GM19035 (cell line): ENCODE results near the gene RPS19.

ENCODE experiments used
- ATAC-seq: cut with Tn5 transposase; IDR thresholded peaks from one replicate; pipeline ENCODE4 v1.9.1; 2021; ENCODE audit not compliant: unreplicated experiment

RPS19 gene

DNA sequence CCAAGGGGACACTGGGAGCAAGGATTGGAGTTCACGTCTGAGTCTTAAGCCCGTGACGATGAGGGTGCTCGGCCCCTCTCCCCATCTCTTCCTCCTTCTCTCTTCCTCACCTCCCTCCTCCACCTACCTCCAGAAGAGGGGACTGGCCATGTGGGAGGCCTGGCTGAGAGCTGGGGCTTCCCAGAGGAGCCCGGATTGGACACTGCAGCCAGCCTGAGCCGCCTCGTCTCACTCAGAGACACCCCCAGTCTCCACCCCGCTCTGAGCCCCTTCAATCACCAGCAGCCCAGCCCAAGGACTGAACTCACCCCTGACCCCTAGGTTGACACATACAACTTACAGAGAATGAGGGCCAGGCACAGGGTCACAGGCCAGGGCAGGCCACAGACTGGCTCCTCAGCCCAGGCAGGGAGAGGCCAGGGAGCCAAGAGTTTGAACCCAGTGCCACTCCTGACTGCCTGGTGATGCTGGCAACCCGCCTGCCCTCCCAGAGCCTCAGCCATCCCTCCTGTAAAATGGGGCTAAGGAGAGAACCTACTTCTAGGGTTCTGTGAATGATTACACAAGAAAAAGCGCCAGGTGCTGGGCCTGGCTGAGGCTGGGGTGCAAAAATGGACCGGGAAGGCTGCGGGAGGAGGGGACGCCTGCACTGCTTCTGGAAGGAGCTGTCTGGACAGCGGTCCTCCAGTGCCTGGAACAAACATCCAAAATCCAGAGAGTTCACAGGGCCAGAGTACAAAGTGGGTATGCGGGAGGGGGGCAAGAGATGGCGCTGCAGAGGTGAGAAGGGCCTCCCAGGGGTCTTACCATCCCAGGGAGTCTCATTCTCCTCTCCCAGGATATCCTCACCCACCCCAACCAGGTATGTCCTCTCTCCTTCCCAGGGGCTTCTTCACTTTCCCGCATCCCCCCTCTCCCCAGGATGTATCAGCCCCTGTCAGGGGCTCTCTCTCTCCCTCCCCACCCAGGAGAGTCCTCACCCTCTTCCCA, 18.2 kb downstream of the RPS19 start:
- ATAC-seq, result no peak

DNA sequence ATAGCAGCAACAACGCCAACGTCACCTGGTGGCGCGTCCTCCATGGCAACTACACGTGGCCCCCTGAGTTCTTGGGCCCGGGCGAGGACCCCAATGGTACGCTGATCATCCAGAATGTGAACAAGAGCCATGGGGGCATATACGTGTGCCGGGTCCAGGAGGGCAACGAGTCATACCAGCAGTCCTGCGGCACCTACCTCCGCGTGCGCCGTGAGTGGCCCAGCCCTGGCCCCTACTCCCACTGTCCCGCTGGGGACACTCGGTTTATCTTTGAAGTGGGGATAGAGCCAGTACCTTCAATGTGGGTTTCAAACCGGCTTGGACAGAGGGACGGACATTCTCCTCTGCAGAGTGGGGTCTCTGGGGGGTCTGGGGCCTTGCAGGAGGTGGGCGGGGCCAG, 19.0 kb downstream of the RPS19 start:
- ATAC-seq, result no peak

DNA sequence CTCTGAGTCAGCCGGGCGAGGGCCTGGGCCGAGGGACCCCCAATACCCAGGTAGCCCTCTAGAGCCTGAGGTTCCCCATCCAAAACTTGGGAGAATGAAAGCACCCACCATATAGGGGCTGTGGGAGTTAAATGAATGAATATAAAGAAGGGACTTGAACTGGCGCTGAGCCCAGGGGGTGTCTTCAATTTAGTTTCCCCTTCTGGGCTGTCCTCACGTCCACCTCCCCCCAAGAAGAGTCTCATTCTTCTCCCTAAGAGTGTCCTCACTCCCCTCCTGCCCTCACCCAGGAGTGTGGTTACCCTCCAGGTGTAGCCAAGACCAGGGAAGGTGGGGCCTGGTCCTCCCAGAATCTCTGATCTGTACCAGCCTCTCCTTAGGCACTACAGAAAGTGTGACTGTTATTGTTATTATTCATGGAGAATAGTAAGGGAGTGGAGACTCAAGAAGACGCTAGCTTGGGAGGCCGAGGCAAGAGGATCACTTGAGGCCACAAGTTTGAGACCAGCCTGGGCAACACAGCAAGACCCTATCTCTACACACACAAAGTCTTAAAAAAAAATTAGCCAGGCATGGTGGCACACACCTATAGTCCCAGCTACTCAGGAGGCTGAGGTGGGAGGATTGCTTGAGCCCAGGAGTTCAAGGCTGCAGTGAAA, 19.7 kb downstream of the RPS19 start:
- ATAC-seq, result no peak

DNA sequence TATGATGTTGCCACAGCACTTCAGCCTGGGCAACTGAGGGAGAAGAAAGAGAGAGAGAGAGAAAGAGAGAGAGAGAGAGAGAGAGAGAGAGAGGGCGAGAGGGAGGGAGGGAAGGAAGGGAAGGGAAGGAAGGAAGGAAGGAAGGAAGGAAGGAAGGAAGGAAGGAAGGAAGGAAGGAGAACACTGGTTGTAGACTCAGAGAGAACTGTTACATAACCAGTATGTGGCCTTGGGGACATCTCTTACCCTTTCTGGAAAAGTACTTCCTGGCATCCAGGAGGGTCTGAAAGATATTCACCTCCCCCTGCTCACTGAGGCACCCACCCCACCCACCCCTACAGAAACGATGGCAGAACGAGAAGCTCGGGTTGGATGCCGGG, 20.3 kb downstream of the RPS19 start:
- ATAC-seq, result no peak

DNA sequence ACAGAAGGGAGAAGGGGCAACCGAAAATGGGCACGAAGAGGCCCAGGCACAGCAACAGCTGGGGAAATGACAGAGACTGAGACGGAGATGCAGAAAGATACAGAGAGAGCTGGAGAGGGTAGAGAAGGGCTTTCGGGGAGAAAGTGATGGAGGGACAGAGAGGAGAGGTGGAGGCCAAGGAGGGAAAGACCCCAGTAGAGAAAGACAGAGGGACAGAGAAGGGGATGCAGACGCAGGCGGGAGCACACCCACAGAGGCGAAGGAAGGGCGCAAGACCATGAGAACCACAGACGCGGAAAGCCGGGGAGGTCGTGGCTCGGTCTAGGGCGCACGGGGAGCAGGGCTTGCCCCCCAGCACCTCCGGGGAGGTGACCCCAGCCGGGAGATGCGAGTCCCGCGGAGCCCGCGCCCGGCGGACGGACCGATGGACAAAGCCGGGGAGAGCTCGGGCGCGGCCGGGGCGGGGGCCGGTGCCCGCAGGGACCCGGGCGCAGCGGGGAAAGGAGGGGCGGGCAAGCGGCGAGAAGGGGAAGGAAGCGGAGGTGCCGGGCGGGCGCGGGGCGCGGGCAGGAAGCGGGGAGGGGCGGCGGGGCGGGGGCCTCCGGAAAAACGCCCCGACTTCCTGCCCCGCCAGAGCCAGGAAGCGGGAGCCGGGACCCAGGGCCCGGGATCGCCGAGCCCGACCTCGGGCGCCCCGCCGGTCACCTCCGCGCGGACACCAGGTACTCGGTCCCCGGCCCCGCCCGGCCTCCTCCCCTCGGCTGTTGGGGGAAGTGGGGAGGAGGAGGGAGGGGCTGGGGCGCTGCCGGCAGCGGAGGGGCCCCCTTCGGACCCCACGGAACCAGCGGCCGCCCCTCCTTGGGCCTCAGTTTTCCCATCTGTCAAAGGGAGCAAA, 22.8 kb downstream of the RPS19 start, which contains the start of gene ARHGEF1:
Gene ARHGEF1, plus strand, starts transcription at position 617 of the 895 bp plus-strand sequence. CDS start 4,899 bp downstream, outside the sequence.
- ATAC-seq, result no peak

DNA sequence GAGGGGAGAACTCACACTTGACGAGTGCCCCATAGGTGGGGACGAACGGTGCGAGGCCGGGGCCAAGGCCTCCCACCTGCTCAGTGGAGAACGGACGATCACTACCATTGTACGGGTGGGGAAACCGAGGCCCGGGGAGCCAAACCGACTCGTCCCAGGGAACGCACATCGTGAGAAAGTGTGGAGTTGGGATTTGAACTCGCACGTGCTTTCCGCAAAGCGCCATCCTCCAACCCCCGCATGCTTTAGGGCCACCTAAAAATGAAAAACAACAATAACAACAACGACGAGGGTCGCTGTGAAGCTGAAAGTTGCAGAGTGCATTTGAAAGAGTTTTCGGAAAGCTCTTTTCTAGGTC, 23.4 kb downstream of the RPS19 start:
- ATAC-seq, result no peak

DNA sequence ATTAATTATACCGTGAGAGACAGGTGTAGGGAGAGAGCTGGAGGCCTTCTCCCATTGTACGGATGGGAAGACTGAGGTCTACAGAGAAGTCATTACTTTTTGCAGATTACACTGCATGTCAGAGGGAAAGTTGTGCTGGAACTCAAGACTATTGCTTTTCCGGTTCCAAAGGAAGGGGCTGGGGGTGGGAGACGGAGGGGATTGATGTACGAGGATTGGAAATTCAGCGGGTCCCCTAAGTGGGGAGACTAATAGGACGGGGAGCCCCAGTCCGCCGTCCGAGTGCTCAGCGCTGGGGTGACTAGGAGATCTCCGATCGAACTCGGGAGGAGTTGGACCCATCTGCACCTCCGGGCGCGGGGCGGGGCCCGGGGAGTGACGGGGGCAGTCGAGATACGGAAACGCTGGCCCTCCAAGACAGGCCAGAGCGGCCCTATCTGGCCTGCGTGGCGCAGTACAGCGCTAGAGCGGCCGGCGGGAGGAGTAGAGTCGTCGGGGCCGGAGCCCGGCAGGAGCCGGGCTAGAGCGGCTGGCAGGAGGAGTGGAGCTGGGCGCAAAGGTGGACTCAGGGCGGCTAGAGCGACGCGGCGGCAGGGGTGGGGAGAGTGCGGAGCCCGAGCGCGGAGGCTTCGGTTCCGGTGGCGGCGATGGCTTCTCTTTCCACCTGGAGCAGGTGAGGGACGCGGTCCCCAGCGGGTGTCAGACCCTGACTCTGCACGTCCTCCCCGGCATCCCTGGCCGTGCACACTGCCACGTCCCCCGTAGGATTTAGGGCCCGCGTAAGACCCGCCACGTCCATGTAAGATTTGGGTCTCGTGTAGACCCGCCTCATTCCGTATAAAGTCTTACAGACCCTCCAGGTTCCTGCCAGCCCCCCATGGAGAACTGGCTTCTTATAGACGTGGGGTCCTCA, 24.0 kb downstream of the RPS19 start:
- peak; percentile 71 for ATAC-seq

DNA sequence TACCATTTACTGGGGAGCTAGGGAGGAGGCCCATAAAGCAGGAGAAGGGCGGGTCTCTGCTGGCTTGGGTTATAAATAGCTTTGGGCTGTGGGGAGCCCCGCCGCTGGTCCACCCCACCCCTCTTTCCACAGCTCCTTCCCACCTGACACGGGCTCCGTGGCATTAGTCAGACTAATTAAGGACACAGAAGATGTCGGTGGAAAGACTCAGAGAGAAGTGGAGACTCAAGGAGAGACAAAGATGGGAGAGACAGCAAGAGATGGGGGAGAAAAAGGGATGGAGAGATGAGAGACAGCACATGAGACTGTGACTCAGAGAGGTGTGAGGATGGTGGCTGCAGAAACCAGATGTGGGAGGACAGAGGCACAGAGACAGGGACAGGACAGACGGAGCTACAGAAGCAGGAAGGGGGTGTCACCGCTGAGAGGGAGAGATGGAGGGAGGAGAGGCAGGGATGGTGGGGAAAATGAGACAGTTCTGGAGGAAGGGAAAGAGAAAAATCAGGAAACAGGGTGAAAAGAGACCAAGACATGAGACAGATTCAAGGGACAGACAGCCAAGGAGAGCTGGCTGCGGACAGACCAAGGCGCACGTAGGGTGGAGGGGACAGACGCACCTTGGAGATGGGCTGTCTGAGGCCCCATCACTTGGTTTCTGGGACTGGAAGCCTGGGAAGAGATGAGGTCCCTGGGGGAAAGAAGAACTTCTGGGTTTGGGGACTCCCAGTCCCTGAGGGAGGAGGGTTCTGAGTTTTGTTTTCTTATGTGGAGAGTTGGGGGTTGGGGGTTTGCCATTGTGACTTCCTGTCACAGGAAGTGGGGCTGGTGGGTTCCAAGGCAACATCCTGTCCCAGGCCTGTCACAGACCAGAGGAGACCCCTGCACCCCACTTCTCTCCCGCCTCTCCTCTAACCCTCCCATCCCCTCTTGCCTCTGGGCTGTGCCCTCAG, 27.0 kb downstream of the RPS19 start:
- no peak for ATAC-seq

DNA sequence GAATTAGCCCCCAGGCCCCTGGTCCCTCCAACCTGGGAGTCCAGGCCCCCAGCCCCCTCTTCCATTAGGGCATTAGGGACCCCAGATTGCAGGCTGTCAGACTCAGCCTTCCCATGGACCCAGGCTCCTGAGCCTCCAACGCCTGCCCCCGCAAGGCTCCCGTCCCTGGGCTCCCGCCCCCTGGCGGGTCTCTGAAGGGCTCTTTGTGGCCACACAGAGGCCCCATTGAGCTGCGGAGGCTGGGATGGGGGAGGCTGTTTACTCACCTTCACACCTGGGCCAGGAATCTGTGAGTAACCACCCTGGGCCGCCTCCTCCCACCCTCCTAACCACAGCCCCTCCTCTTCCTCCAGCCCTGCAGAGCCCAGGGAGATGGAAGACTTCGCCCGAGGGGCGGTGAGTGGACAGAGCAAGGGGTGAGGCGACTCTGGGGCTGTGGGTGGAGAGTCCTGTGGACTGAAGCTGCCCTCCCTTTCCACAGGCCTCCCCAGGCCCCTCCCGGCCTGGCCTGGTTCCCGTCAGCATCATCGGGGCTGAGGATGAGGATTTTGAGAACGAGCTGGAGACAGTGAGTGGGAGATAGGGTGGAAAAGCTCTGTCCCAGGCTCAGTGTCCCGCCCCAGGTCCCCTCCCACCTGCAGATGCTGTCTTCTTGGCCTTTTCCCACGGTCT, 27.8 kb downstream of the RPS19 start:
- ATAC-seq, result no peak

DNA sequence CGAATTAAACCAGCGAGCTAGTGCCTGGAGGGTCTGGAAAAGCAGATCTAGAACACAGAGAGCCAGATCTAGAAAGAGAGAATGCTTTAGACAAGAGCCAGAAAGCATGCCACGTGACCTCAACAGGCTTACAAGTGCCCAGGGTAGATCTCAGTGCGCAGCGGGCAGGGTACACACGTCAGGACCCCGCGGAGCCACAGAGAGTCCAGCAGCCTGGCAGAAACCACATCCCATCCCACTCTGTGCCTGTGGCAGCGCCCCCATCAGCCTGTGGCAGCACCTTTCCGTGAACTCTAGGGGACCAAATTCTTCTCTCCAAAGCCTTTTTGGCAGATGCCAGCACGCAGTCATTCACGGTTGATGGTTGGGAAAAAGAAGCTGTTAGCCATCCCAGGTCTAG, 28.9 kb downstream of the RPS19 start:
- no peak for ATAC-seq

DNA sequence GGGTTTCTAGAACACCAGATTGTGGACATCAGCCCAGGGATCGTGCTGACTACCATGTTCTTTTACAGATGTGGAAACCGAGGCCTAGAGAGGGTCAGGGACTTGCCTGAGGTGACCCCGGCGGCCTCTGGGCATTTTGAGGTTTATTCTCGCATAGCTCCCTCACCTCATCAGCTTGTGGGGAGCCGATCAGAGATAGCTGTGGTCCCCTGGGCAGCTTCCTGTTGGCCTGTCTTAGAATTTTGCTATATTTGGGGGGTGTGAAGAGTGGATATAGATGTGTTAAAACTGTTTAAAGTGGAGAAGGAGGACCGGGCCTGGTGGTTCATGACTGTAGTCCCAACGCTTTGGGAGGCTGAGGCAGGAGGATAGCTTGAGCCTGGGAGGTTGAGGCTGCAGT, 29.8 kb downstream of the RPS19 start:
- ATAC-seq, result no peak

DNA sequence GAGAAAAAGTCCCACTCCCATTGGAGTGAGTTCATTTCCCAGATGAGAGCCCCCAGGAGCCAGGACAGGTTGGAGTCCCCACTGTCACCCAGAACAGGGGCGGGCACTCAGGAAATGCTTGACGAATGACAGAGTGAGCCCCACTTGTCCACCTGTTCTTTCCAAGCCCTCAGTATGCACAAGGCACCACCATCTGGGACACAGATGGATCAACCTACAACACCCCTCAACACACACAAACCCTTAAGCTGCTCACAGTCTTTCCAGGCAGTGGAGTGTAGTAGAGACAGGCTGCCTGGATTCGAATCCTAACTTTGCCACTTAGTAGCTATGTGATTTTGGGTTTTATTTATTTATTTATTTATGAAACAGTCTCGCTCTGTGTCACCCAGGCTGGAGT, 30.9 kb downstream of the RPS19 start:
- no peak for ATAC-seq

DNA sequence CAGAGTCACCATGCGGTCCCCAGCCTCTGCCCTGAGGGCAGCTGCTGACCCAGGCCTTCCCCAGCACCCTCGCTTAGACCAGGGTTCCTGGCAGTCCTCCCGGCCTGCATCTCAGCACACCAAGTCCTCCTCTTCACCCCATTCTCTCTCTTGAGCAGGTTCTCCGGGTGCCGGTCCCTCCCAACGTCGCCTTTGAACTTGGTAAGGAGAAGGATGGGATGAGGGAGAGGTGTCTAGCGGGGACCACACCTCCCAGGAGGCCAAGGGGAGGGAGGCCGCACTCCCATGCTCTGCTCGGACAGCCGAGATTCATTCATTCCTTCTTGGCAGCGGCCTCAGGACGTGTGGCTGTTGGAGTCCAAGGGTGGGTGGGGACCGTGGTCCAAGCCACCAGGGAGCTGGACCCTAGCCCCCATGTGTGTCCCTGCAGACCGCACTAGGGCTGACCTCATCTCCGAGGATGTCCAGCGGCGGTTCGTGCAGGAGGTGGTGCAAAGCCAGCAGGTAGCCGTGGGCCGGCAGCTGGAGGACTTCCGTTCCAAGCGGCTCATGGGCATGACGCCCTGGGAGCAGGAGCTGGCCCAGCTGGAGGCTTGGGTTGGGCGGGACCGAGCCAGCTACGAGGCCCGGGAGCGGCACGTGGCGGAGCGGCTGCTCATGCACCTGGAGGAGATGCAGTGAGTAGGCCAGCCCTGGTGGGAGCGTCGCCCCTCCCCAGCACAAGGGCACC, 32.3 kb downstream of the RPS19 start:
- no peak for ATAC-seq

DNA sequence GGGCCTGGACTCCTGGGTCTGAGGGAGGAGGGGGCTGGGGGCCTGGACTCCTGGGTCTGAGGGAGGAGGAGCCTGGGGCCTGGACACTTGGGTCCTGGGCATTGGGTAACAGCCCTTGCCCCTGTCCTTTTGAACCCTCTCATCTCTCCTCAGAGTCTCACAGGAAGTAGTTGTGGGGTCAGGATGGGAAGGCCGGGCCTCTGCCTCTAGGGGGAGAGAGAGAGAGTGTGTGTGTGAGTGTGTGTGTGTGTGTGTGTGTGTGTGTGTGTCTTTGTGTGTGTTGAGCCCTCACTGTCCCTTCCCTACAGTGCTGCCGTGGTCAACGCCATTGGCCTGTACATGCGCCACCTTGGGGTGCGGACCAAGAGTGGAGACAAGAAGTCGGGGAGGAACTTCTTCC, 33.8 kb downstream of the RPS19 start:
- ATAC-seq, result no peak

DNA sequence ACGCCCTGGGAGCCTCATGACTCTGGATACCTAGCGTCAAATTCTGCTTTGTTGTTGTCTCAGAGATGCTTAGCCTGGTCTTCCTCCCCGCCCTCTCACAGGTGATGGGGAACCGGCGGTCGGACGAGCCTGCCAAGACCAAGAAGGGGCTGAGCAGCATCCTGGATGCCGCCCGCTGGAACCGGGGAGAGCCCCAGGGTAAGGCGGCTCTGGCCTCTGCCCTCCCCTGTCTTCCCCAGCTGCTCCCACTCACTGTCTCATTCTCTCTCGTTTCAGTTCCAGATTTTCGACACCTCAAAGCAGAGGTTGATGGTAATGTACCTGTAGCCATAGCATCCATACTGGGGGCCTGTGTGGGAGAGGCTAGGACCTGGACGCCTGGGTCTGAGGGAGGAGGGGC, 34.3 kb downstream of the RPS19 start:
- no peak for ATAC-seq

DNA sequence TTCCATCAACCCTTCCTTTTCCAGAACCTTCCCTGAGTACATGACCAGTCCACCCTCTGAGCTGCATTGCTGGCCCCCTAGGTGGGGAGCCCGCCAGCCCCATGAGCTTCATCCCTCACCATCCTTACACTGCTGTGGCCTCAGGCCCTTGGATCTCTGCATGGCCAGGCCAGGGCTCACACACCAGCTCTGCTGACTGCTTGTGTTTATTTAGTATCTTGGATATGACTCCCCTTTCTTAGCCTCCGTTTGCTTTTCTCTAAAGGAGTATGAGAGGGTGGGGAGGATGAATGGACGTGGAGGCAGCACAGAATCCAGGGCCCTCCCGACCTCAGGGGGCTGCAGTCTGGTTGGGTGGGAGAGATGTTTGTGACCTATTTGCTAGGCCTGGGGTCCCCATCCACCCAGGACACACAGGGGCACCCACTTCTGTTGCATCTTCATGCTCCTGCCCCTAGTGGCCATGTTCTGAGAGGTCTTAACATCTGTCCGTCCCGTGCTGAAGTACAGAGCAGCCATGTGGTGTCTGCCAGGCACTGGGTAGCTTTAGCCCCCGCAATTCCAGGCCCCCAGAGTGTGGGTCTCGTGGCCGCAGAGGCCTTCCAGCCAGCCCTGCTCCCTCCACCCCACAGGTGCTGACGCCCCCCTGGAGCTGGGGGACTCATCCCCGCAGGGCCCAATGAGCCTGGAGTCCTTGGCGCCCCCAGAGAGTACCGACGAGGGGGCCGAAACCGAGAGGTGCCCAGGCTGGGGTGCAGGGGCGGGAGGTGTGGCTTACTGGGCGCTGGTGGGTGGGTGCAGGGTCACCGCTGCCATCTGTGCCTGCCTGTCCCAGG, 35.9 kb downstream of the RPS19 start:
- ATAC-seq, result no peak

DNA sequence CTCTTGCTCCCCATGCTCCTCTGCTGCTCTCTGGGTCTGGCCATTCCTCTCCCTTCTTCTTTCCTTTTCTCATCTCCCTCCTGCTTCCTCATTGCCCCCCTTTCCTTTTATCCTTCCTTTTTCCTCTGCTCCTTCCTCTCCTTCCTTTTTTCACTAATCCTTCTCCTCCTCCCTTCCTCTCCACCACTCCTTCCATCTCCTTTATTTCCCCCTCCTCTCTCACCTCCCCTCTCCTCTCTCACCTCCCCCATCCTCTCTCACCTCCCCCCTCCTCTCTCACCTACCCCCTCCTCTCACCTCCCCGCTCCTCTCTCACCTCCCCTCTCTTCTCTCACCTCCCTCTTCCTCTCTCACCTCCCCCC, 36.5 kb downstream of the RPS19 start:
- ATAC-seq, result no peak
